RWPE2 (cell line): ENCODE data around the gene NAA20.
A peak's percentile ranks its signal among the peaks of the same experiment; 100 is the strongest.

Experiments used
- ATAC-seq: fragments of 200-7000 bp; cut with Tn5 transposase; 3 replicates; pipeline ENCODE4 v1.9.1; 2021; ENCODE audit warnings: low read depth
- DNase-seq: peaks from one replicate; pipeline ENCODE4 v3.0.0-alpha.2; 2020; ENCODE audit warnings: low spot score
- H3K27ac ChIP-seq: fragments of 450-650 bp; 2 replicates; pipeline ENCODE4 v1.5.1; 2017; ENCODE audit warnings: mild to moderate bottlenecking; ENCODE audit not compliant: poor library complexity, severe bottlenecking
- H3K27me3 ChIP-seq: fragments of 250-450 bp; sonication (Bioruptor Pico); 2 replicates; pipeline ENCODE4 v1.5.1; 2021; ENCODE audit warnings: mild to moderate bottlenecking, moderate library complexity; ENCODE audit not compliant: insufficient read depth, poor library complexity, severe bottlenecking
- H3K36me3 ChIP-seq: fragments of 250-450 bp; sonication (Bioruptor Pico); 2 replicates; pipeline ENCODE4 v1.5.1; 2020; ENCODE audit warnings: low read depth, mild to moderate bottlenecking, moderate library complexity
- H3K4me1 ChIP-seq: fragments of 250-450 bp; sonication (Bioruptor Pico); 2 replicates; pipeline ENCODE4 v1.5.1; 2021; ENCODE audit warnings: mild to moderate bottlenecking, moderate library complexity; ENCODE audit not compliant: insufficient read depth, poor library complexity, severe bottlenecking
- H3K4me3 ChIP-seq: fragments of 250-450 bp; sonication (Bioruptor Pico); 2 replicates; pipeline ENCODE4 v1.5.1; 2021; ENCODE audit warnings: mild to moderate bottlenecking, moderate library complexity; ENCODE audit not compliant: severe bottlenecking
- H3K9me3 ChIP-seq: fragments of 250-450 bp; sonication (Bioruptor Pico); 2 replicates; pipeline ENCODE4 v1.5.1; 2021; ENCODE audit warnings: mild to moderate bottlenecking, moderate library complexity; ENCODE audit not compliant: severe bottlenecking
- TF ChIP-seq, protein P1 (sequence below): fragments of 450-650 bp; IDR thresholded peaks from one replicate; pipeline ENCODE4 v1.5.1; 2017; ENCODE audit warnings: mild to moderate bottlenecking, moderate library complexity; ENCODE audit not compliant: poor library complexity, severe bottlenecking

Gene NAA20

DNA sequence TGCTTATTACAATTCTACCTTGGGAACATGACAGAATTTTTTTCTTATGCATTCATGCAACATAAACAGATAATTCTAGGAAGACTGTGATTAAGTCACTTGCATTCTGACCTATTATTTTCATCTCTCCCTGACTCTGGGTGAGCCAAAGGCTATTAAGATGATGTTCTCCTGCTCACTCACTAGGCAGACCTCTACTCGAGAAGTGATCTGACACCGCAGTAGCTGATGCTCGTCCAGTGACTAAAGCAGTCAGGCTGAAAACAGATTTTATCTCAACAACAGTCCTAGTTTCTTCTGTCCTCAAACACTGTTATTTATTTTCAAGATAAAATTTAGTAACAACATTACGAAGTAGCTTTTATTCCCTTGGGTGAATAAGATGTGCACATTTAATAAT lies 17.3 kb downstream of the NAA20 start:
- Histone ChIP-seq H3K4me3 (no peak overlapping the region), H3K9me3 (no peaks in the 10 kb centered on the region), H3K27me3 (no peaks in the 10 kb centered on the region), H3K27ac (no peak overlapping the region), H3K36me3 (peaks cover 97% of the 10 kb centered on the region), H3K4me1 (no peaks in the 10 kb centered on the region)
- ATAC-seq = no peak
- TF ChIP-seq, protein P1, sequence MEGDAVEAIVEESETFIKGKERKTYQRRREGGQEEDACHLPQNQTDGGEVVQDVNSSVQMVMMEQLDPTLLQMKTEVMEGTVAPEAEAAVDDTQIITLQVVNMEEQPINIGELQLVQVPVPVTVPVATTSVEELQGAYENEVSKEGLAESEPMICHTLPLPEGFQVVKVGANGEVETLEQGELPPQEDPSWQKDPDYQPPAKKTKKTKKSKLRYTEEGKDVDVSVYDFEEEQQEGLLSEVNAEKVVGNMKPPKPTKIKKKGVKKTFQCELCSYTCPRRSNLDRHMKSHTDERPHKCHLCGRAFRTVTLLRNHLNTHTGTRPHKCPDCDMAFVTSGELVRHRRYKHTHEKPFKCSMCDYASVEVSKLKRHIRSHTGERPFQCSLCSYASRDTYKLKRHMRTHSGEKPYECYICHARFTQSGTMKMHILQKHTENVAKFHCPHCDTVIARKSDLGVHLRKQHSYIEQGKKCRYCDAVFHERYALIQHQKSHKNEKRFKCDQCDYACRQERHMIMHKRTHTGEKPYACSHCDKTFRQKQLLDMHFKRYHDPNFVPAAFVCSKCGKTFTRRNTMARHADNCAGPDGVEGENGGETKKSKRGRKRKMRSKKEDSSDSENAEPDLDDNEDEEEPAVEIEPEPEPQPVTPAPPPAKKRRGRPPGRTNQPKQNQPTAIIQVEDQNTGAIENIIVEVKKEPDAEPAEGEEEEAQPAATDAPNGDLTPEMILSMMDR = no peak
- DNase-seq = no peak

DNA sequence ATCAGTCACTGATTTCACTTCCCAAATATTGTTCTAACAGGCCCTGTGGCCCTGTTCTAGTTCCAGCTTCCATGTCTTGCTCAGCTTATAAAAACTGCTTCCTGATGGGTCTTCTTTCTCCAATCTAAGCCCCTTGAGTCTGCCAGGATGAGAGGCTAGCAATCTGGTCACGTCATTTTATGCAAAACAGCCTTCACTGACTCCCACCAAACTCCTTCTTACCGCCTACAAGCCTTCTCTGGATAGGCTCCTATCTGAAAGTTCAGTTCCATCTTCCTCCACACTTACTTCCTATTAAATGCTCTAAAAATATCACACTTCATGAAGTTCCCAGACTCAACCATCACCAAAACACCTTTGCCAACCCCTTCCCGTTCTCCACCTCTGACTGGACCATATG lies 19.6 kb downstream of the NAA20 start:
- H3K27me3 ChIP-seq = no peaks in the 10 kb centered on the region
- DNase-seq (no peak), ATAC-seq (no peak)
- TF ChIP-seq, protein P1 = no peak
- no peak overlapping the region for H3K27ac ChIP-seq
- peaks cover 97% of the 10 kb centered on the region for H3K36me3 ChIP-seq
- H3K9me3 ChIP-seq = no peaks in the 10 kb centered on the region
- no peak overlapping the region for H3K4me3 ChIP-seq
- no peaks in the 10 kb centered on the region for H3K4me1 ChIP-seq

DNA sequence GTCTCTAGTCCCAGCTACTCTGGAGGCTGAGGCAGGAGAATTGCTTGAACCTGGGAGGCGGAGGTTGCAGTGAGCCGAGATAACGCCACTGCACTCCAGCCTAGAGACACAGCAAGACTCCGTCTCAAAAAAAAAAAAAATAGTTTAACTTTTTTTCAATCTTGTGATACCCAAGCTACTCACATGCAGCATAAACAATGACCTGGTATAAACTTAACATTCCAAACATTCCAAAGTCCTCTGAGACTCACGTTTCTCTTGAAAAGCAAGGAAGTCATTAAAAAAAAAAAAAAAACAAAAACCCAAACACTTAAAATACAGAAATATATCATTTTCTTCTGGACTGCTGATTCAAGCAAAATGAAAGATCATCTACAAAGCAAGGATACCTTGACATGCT lies 20.8 kb downstream of the NAA20 start:
- peaks cover 97% of the 10 kb centered on the region for H3K36me3 ChIP-seq
- H3K27me3 ChIP-seq = no peaks in the 10 kb centered on the region
- ATAC-seq = peak; percentile 22; the same call in 1 of the 3 replicates
- DNase-seq = no peak
- no peaks in the 10 kb centered on the region for H3K4me1 ChIP-seq
- no peak overlapping the region for H3K27ac ChIP-seq
- TF ChIP-seq, protein P1 = no peak
- no peak overlapping the region for H3K4me3 ChIP-seq
- no peaks in the 10 kb centered on the region for H3K9me3 ChIP-seq

DNA sequence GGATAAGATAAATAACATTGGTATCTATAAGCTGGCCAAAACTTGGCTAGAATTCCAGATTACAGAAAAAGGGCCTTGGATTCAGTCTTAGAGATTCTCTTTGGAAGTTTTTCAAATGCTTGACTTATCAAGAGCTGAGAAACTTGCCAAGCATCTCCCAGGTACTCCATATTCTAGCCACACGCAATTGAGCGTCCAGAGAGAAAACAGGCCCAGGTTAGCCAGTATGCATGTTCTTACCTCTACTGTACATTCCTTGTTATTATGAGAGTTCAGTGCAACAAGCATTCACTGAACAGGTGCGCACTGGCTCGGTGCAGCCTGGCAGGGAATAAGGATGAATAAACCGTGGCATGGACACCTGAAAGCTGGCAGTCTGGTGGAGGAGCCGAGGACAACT lies 21.4 kb downstream of the NAA20 start:
- Histone ChIP-seq H3K27me3 (no peaks in the 10 kb centered on the region), H3K4me1 (no peaks in the 10 kb centered on the region), H3K27ac (no peak overlapping the region), H3K9me3 (no peaks in the 10 kb centered on the region), H3K36me3 (peaks cover 97% of the 10 kb centered on the region), H3K4me3 (no peak overlapping the region)
- ATAC-seq (no peak), DNase-seq (no peak)
- TF ChIP-seq, protein P1 = no peak

DNA sequence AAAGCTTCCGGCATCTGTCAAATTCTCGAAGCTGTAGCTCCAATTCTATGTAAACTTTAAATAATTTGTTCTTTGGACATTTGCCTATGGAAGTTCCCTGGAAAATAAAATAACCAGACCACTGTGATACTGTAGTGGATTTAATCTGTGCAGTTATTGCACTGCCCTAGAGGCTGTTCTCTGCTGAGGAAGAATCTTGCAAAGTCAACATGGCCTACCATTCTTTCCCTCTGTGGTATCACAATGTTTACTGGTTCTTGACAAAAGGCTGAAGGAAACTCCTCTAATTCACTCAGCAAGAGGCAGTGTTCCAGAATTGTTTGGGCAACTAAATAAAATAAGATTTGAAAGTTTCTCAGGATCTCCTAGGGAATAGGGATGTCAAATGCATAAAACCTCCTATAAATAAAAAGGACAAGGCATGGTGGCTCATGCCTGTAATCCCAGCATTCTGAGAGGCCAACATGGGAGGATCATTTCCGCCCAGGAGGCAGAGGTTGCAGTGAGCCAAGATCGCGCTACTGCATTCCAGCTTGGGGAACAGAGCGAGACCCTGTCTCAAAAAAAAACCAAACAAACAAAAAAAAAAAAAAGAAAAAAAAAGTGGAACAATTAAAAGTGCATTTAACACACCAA lies 22.7 kb downstream of the NAA20 start:
- H3K4me3 ChIP-seq = no peak overlapping the region
- ATAC-seq (no peak), DNase-seq (no peak)
- peaks cover 97% of the 10 kb centered on the region for H3K36me3 ChIP-seq
- H3K27ac ChIP-seq = no peak overlapping the region
- H3K9me3 ChIP-seq = no peaks in the 10 kb centered on the region
- no peaks in the 10 kb centered on the region for H3K4me1 ChIP-seq
- TF ChIP-seq, protein P1 = no peak
- H3K27me3 ChIP-seq = no peaks in the 10 kb centered on the region
